GM12874 (cell line): ENCODE results near the gene NDC1.

Experiments
- CTCF ChIP-seq: IDR thresholded peaks from 2 replicates; pipeline ENCODE4 v1.5.1; 2011; ENCODE audit warnings: low read depth, mild to moderate bottlenecking, control low read depth, low read length, moderate library complexity; ENCODE audit not compliant: insufficient read depth

Gene NDC1

GRCh38 chr1:53800621-53801020 lies 37.5 kb downstream of the NDC1 start:
- no peak for TF ChIP-seq CTCF

DNA sequence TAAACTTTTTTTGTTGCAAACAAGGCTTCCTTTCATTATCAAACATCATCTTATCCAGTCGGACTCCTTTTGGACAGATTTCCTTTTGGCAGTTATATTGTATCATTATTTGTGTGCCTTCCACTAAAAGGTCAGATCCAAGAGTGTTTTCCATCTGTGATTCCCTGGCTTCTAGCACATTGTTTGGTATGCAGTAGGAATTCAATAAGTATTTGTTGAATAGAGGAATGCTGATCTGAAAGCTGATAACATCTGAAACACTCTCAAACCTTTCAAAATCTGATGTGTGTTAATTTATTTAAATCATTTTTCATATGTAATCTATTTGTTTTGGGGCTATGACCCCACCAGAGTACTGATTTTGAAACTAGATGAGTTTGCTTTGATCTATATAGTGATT lies 39.0 kb downstream of the NDC1 start:
- no peak for TF ChIP-seq CTCF

GRCh38 chr1:53792806-53793205 lies 45.3 kb downstream of the NDC1 start:
- no peak for TF ChIP-seq CTCF

GRCh38 chr1:53787655-53788054 lies 50.4 kb downstream of the NDC1 start:
- TF ChIP-seq CTCF, result no peak

DNA sequence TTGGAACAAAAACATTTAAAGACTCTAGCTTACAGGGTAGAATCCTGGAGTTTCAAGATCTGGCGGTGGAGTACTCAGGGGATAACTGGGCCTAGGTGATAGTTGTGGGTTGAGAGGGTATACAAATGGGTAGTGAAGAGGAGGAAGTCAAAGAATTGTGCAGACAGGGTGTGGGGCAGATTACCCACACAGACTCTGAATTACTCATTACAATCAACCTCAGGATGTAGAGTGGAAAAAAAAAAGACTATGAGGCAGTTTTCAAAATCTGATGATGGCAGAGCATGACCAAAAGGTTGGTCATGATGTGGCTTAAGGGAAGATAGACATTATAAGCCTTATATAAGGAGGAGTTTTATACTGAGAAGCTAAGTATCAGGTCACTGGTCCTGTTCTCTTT lies 55.0 kb downstream of the NDC1 start:
- no peak for TF ChIP-seq CTCF

- TF ChIP-seq CTCF, result no peak
Measured at GRCh38 chr1:53781654-53782053, 56.4 kb downstream of the NDC1 start.

DNA sequence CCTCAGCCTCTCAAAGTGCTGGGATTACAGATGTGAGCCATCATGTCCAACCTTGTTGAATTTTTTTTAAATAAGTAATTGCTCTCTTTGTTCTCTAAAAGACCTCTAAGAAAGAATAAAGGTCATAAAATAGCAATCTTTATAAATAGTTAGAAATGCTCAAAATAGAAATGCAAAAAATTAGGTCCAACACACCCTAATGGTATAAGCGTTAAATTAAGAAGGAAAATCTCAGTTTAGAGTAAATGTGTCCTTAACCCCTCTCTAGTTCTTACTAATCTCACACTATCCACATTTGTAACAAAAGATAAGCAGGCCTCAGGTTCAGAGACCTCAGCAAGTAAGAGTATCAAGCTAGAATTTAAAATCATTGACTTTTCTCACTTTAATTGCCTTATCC lies 60.8 kb downstream of the NDC1 start:
- no peak for TF ChIP-seq CTCF

GRCh38 chr1:53771648-53772047 lies 66.4 kb downstream of the NDC1 start:
- no peak for TF ChIP-seq CTCF
